Fibroblast of lung (primary cell): ENCODE measurements around the gene WWOX.

ENCODE experiments used
- EZH2 ChIP-seq: IDR thresholded peaks from 2 replicates; pipeline ENCODE4 v1.5.1; 2012; ENCODE audit warnings: low read length, control low read depth, mild to moderate bottlenecking; ENCODE audit errors: missing control alignments
- TF ChIP-seq, protein P1 (sequence below), 2 donors: IDR thresholded peaks in 1 of 2; conservative IDR thresholded peaks in 1 of 2; 1 replicate in 1 of 2; 2 replicates in 1 of 2; pipeline ENCODE4 v1.5.1; 2011 to 2012; ENCODE audit warnings: low read length in 2 of 2, control low read depth in 1 of 2, inconsistent platforms in 1 of 2, low read depth in 1 of 2, mild to moderate bottlenecking in 1 of 2

DNA sequence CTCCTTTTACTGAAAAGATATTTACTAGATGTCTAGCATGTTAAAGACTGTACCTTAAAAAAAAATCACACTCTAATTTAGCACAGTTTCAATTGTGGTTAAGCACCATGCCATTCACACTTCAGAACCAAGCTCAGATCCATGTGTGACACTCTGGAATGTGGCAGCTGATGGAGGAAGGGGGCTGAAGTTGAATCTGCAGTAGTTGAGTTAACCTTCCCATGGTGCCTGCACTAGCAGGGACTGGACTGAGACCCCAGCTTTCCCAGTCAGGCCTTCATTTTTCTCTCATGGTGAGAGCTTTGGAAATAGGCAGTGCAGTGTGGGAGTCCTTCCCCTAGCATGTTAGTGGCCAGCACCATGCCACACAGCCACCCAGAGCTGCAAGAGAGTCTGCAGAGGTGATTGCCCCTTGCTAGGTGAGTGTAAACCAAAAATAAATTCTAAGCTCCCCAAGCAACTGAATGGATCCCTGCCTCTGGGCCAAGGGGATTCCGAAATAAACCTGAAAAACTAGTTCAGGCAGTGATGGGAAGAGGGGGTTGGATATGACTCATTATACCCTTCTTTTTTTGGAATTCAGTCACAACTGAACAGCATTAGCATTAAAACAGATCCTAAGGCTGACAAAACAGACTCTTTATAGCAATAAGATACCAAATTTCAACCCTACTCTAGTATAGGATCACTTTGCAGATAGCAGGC is 208.5 kb downstream of the WWOX start:
- no peak for TF ChIP-seq EZH2
- TF ChIP-seq, protein P1, sequence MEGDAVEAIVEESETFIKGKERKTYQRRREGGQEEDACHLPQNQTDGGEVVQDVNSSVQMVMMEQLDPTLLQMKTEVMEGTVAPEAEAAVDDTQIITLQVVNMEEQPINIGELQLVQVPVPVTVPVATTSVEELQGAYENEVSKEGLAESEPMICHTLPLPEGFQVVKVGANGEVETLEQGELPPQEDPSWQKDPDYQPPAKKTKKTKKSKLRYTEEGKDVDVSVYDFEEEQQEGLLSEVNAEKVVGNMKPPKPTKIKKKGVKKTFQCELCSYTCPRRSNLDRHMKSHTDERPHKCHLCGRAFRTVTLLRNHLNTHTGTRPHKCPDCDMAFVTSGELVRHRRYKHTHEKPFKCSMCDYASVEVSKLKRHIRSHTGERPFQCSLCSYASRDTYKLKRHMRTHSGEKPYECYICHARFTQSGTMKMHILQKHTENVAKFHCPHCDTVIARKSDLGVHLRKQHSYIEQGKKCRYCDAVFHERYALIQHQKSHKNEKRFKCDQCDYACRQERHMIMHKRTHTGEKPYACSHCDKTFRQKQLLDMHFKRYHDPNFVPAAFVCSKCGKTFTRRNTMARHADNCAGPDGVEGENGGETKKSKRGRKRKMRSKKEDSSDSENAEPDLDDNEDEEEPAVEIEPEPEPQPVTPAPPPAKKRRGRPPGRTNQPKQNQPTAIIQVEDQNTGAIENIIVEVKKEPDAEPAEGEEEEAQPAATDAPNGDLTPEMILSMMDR (conservative IDR thresholded peaks at IDR 0.05 in 1 of 2, IDR thresholded peaks at IDR 0.05 in 1 of 2; ENCODE audit: low read depth in 1 of 2, low read length in 2 of 2): no peak
